Measurements from ENCODE around the gene CDC16.
A peak's percentile ranks its signal among the peaks of the same experiment; 100 is the strongest.
"Not testable (repeated sequence)": the region's sequence is repeated elsewhere in the genome, so short reads cannot be mapped to it uniquely, and the experiment has no call there.

The CDC16 gene, protein sequence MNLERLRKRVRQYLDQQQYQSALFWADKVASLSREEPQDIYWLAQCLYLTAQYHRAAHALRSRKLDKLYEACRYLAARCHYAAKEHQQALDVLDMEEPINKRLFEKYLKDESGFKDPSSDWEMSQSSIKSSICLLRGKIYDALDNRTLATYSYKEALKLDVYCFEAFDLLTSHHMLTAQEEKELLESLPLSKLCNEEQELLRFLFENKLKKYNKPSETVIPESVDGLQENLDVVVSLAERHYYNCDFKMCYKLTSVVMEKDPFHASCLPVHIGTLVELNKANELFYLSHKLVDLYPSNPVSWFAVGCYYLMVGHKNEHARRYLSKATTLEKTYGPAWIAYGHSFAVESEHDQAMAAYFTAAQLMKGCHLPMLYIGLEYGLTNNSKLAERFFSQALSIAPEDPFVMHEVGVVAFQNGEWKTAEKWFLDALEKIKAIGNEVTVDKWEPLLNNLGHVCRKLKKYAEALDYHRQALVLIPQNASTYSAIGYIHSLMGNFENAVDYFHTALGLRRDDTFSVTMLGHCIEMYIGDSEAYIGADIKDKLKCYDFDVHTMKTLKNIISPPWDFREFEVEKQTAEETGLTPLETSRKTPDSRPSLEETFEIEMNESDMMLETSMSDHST

GRCh38 chr13:114234645-114235421 lies at the start of gene CDC16:
Gene CDC16 (plus strand): TSS chr13:114234897. CDS start chr13:114235085, 188 bp downstream.
- peak; percentile 29 to 59 for DNase-seq

GRCh38 chr13:114185182-114185971 lies 49.3 kb upstream of the CDC16 start:
- DNase-seq: no peak

DNA sequence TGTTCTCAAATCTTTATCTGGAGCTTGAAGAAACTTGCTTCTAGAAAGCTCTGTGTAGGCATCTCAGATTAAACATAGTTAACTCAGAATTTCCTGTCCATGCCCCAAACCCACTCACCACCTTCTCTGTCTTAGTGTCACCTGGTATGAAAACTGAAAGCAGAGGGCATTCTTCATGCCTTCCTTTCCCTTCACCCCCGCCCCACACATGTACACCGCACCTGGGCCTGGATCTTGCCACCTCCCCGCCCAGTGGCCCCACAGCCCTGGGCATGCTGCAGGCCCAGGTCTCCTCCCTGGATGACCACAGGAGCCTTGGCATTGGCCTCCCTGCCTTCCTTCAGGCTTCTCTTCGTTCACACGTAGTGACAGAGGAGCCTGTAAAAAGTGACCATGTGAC lies 39.8 kb upstream of the CDC16 start:
- no peak for DNase-seq

GRCh38 chr13:114196629-114197028 lies 38.1 kb upstream of the CDC16 start:
- no peak for DNase-seq

GRCh38 chr13:114198556-114198955 lies 36.1 kb upstream of the CDC16 start:
- DNase-seq: no peak

- not testable (repeated sequence) for DNase-seq
Measured at GRCh38 chr13:114199526-114199925, 35.2 kb upstream of the CDC16 start.

DNA sequence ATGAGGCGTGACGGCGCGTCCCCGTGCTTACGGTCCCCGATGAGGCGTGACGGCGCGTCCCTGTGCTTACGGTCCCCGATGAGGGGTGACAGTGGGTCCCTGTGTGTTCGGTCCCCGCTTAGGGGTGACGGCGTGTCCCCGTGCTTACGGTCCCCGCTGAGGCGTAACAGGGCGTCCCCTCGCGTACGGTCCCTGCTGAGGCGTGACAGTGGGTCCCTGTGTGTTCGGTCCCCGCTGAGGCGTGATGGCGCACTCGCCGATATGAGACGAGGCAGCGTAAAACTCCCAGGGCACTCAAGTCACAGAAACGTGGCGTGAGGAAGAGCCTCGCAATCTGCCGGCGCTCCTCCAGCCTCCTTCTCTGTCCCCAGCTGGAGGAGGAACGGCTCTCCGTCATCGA lies 34.7 kb upstream of the CDC16 start:
- no peak for DNase-seq

DNA sequence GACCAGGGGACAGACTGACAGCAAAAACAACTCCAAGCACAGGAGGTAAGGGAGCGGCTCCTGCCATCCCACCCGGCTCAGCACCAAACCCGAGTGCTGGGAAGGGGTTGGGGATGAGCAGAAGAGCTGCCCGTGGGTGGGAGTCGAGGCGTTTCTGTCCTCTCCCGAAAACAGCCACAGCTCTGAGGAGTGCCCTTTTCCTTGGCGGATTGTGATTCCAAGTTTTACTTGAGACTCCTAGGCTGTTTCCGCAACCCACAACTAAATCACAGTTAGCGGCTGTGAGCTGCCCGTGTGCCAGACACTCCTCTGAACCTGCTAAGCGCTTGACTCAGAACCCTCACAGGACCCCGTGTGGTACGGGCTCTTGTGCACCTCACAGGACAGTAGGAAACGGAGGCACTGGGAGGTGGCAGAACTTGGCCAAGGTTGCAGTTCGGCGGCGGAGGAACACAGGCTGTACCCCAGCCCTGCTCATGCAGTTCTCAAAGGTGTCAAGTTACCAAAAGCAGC lies 34.2 kb upstream of the CDC16 start:
- no peak for DNase-seq

GRCh38 chr13:114202581-114202980 lies 32.1 kb upstream of the CDC16 start:
- DNase-seq: no peak

DNA sequence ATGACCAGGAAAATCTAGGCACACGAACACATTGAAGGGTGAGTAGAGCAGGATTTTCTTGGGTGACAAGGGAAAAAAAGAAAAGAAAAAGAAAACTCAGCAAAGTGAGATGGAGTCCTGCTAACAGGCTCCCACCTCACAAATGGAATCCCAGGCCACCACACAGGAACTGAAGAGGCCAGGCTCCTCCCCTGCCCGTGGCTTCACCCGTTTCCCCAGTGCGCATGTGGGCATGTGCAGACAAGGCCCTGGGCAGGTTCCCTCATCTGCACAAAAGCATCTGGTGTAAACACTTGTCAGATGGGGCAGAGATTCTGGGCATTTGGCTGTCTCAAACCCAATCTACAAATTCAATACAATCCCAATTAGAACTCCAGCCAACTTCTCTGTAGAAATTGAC lies 31.2 kb upstream of the CDC16 start:
- no peak for DNase-seq

- DNase-seq: no peak
Measured at GRCh38 chr13:114204894-114205293, 29.8 kb upstream of the CDC16 start.

DNA sequence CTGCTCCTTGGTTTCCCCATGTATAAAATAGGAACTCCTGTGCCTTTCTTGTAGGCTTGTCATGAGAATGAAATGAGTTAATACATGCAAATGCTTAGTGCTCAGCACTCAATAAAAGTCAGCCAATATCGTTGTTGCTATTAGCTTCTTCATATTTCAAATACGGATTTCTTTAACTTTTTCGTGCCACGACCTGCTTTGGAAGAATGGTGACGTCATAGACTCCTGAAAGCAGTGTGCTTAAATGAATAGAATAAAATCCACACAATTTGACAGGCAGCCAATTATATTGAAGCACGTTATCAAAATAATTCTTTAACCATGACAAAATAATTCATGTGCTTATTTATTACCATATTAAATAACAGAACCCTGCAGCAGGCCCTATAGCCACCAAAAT lies 26.6 kb upstream of the CDC16 start:
- no peak for DNase-seq

DNA sequence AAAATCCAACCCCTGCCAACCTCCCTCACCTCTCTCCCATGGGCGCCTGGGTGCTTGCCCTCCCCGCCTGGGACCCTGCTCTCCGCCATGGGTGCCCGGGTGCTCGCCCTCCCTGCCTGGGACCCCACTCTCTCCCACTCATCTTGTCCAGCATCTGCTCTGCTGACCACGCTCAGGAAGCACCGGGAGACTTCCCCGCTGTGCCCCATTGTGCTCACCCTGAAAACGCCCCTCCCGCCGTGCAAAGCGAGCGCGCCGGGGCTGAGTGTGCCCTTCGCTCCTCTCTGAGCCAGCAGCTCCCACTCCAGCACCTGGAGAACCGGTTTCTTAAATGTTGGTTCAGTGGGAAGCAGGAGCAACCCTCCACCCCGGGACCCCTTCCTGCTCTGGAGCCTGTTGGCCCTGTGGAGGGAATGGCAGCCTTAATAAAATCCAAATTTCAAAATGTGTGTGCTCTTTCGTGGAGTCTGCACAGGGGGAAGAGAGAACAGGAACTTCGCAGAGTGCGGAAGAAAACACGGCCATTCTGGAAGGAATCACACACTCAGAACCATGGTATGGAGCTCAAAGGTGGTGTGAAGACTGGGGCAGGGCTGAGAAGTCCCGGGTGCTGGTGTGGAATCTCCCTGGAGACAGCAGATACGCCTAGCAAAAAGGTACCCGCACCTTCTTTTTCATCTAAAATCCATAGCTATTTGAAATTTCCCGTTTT lies 23.1 kb upstream of the CDC16 start:
- DNase-seq: no peak

GRCh38 chr13:114212158-114212495 lies 22.6 kb upstream of the CDC16 start:
- DNase-seq: no peak

DNA sequence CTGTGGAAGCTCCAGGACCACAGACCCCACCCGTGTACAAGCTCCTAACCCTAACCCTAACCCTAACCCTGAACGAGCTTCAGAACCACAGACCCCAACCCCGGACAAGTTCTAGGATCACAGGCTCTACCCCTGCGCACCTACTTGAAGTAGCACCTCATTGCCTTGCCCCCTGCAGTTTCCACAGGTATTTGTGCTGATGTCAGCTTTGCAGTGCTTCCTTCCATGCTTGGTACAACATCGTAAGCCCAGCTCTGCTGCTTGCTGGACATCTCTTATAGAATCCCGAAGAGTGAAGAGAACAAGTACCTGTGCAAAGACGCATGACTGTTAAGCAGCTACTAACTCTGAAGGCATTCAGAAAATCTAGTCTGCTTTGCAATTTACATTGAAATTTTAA lies 20.7 kb upstream of the CDC16 start:
- DNase-seq: no peak

DNA sequence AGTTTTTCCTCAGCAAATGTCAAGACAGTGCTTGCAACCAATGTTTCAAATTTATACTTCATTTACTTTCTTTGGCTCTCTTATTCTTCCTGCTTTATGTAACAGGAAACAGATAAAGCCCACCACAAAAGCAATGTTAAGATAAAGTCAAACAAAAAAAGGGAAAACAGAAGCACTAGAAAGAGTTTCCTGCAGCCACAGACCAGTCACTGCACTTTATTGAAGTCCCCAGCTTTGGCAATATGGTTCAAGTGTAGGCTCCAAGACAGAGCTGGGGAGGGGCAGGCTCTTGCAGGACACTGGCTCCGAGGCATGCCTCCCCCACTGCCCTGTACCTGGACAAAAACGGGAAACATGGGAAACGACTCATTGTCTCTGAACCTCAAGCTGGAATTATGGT lies 15.3 kb upstream of the CDC16 start:
- DNase-seq: no peak

DNA sequence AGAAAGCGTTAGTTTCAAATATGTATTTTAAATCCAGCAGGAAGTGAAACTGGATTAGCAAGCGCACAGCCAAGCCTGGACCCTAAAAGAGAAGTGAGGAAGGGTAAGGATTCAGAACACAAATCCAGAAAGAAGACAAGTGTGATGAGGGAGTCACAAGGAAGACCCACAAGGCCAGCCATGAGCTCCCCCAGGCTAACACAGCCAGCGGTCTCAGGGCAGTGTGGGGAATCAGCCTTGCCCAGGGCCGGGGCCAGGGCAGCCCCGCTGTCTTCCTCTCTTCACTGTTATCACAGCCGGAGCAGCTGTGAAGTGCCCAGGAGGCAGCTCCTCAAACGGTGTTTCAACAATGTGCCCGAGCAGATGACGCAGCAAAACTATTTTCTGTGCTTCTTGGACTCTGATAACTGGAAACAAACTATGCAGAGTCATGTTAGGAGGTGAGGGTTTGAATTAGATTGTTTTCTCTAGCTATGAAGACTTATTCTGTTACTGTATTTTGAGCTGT lies 12.2 kb upstream of the CDC16 start:
- DNase-seq: no peak

GRCh38 chr13:114224201-114224600 lies 10.5 kb upstream of the CDC16 start:
- no peak for DNase-seq

DNA sequence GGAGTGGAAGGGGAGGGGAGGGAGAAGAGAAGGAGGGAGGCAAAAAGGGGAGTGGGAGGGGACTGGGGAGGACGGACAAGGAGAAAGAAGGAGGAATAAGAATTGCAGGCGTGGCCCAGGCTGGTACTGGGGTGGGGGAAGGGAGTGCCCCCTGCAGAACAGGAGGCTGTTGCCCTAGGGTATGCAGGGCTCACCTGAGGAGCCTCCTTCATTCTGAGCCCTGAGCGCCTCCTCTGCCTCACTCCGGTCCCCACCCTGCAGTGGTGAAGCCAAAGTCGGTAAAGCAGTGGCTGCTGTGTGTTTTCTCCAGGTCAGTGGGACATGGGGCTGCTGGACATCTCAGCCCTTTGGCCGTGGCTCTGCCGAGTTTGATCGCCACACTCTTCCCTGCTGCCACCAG lies 9.1 kb upstream of the CDC16 start:
- DNase-seq: no peak

DNA sequence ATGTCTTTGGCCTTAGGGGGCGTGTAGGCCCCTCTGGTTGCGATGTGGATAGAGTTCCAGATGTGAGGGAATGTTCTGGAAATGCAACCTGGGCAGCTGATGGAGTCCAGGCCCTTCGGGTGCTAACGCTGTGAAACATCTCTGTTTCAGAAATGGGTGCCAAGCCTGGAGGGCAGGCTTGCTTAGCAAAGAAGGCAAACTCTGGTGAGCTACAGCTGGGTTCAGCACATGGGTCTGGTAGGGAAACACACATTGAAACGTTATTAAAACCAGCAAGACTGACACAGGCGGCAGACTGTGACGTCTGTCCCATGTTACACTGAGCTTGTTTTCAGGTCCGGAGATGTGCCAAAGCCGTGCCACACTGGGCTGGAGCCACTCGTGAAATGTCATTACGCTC lies 8.6 kb upstream of the CDC16 start:
- DNase-seq: no peak

- DNase-seq: peak in 1 of 2 experiments; percentile 21
Measured at GRCh38 chr13:114226699-114227323, 7.9 kb upstream of the CDC16 start.
